Esophagus muscularis mucosa (tissue), 4 donors: ENCODE measurements around the gene RNF220.

ENCODE experiments used
- EP300 ChIP-seq: sonication (generic); formaldehyde crosslinking; IDR thresholded peaks from one replicate; pipeline ENCODE4 v1.6.1; 2017; ENCODE audit warnings: antibody characterized with exemption
- POLR2A ChIP-seq: fragments of 450-650 bp; IDR thresholded peaks from one replicate; pipeline ENCODE4 v1.6.1; 2017; ENCODE audit warnings: antibody characterized with exemption, moderate library complexity, mild to moderate bottlenecking, low read depth
- TF ChIP-seq, protein P1 (sequence below), 3 experiments: fragments of 200-600 bp in 2 of 3; fragments of 450-650 bp in 1 of 3; sonication (generic) in 2 of 3; IDR thresholded peaks; one replicate each; pipeline ENCODE4 v1.5.1; 2017 to 2019; ENCODE audit warnings: antibody characterized with exemption in 3 of 3, mild to moderate bottlenecking in 2 of 3, moderate library complexity in 1 of 3

- TF ChIP-seq, protein P1, sequence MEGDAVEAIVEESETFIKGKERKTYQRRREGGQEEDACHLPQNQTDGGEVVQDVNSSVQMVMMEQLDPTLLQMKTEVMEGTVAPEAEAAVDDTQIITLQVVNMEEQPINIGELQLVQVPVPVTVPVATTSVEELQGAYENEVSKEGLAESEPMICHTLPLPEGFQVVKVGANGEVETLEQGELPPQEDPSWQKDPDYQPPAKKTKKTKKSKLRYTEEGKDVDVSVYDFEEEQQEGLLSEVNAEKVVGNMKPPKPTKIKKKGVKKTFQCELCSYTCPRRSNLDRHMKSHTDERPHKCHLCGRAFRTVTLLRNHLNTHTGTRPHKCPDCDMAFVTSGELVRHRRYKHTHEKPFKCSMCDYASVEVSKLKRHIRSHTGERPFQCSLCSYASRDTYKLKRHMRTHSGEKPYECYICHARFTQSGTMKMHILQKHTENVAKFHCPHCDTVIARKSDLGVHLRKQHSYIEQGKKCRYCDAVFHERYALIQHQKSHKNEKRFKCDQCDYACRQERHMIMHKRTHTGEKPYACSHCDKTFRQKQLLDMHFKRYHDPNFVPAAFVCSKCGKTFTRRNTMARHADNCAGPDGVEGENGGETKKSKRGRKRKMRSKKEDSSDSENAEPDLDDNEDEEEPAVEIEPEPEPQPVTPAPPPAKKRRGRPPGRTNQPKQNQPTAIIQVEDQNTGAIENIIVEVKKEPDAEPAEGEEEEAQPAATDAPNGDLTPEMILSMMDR (IDR thresholded peaks at IDR 0.05): no peak
- TF ChIP-seq POLR2A (no peak), EP300 (no peak)
These were observed 14.8 kb downstream of the RNF220 start for GRCh38 chr1:44419901-44420300.
